Osteoblast (primary cell): ENCODE data around the gene SNRK. TPM values are rescaled to one million over a fixed set of nuclear protein-coding genes. Genes with fewer than 3 reads are reported as not detected.

Experiments
- DNase-seq: peaks from one replicate; pipeline ENCODE4 v3.0.0; 2011; ENCODE audit warnings: low spot score, mixed read lengths; ENCODE audit not compliant: insufficient read length; ENCODE audit errors: missing footprints
- H2AFZ ChIP-seq: 2 replicates; pipeline ENCODE4 v1.6.0; 2011; ENCODE audit warnings: mild to moderate bottlenecking, low read length
- H3K27ac ChIP-seq: 2 replicates; pipeline ENCODE4 v1.5.1; 2011; ENCODE audit warnings: mild to moderate bottlenecking, low read depth, low read length, moderate library complexity
- H3K27me3 ChIP-seq: 2 replicates; pipeline ENCODE4 v1.6.0; 2012; ENCODE audit warnings: mild to moderate bottlenecking, control low read depth, inconsistent platforms, low read length, moderate library complexity; ENCODE audit not compliant: insufficient read depth
- H3K36me3 ChIP-seq: 2 replicates; pipeline ENCODE4 v1.5.1; 2011; ENCODE audit warnings: mild to moderate bottlenecking, low read length, control low read depth, moderate library complexity; ENCODE audit not compliant: insufficient read depth
- H3K4me1 ChIP-seq: 2 replicates; pipeline ENCODE4 v1.5.1; 2011; ENCODE audit warnings: mild to moderate bottlenecking, low read length, control low read depth, moderate library complexity; ENCODE audit not compliant: insufficient read depth
- H3K4me2 ChIP-seq: 2 replicates; pipeline ENCODE4 v1.6.0; 2011; ENCODE audit warnings: mild to moderate bottlenecking, low read length; ENCODE audit not compliant: insufficient read depth
- H3K4me3 ChIP-seq: fragments of 200-600 bp; sonication (generic); 3 replicates; pipeline ENCODE4 v1.5.1; 2012; ENCODE audit warnings: mild to moderate bottlenecking, low read length, inconsistent platforms; ENCODE audit not compliant: insufficient read depth
- H3K79me2 ChIP-seq: 2 replicates; pipeline ENCODE4 v1.6.0; 2012; ENCODE audit warnings: mild to moderate bottlenecking, low read length, control low read depth, inconsistent platforms; ENCODE audit not compliant: insufficient read depth
- H3K9me3 ChIP-seq: 2 replicates; pipeline ENCODE4 v1.5.1; 2011; ENCODE audit warnings: low read depth, low read length, control low read depth
- H4K20me1 ChIP-seq: 2 replicates; pipeline ENCODE4 v1.6.0; 2012; ENCODE audit warnings: mild to moderate bottlenecking, low read length, control low read depth; ENCODE audit not compliant: insufficient read depth
- total RNA-seq: library from RNA; depleted of rRNA; stranded (reverse); fragments of >200 nt; gene quantifications from 2 replicates; pipeline ENCODE4 v1.2.3, GENCODE V29; 2012
- TF ChIP-seq, protein P1 (sequence below): IDR thresholded peaks from 2 replicates; pipeline ENCODE4 v1.5.1; 2011; ENCODE audit warnings: mild to moderate bottlenecking, low read depth, low read length, moderate library complexity; ENCODE audit errors: extremely low read depth

The SNRK gene
- total RNA-seq, 1 donor, result 26.1 TPM

DNA sequence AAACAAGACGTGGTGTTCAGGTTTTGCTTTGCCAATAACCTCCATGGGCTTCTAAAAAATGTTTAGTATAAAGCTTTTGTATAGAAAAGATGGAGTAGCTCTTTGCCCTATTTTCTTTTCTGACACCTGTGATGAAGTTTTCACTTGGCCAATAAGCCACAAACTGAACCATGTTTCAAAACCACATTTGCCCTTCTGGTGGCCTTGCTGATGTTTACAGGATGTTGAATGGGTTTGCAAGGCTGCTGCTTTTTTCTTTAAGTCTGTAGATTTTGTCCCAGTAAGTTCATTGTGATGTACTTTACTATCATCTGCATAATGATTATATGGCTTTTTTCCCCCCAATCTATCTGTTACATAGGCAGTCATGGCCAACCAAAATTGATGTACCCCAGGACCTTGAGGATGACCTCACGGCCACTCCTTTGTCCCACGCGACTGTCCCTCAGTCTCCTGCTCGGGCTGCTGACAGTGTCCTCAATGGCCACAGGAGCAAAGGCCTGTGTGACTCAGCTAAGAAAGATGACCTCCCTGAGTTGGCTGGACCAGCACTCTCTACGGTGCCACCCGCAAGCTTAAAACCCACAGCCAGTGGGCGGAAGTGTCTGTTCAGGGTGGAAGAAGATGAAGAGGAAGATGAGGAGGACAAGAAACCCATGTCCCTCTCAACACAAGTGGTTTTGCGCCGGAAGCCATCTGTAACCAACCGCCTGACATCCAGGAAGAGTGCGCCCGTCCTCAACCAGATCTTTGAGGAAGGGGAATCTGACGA lies 60.8 kb downstream of the SNRK start:
- Histone ChIP-seq H3K4me2 (no peak overlapping the region), H3K27ac (no peak overlapping the region), H3K36me3 (peaks cover 52% of the 10 kb centered on the region), H2AFZ (no peak overlapping the region), H3K9me3 (no peaks in the 10 kb centered on the region), H4K20me1 (no peaks in the 10 kb centered on the region), H3K79me2 (no peaks in the 10 kb centered on the region), H3K4me1 (peaks cover 15% of the 10 kb centered on the region), H3K27me3 (no peaks in the 10 kb centered on the region), H3K4me3 (no peak overlapping the region)
- TF ChIP-seq, protein P1, sequence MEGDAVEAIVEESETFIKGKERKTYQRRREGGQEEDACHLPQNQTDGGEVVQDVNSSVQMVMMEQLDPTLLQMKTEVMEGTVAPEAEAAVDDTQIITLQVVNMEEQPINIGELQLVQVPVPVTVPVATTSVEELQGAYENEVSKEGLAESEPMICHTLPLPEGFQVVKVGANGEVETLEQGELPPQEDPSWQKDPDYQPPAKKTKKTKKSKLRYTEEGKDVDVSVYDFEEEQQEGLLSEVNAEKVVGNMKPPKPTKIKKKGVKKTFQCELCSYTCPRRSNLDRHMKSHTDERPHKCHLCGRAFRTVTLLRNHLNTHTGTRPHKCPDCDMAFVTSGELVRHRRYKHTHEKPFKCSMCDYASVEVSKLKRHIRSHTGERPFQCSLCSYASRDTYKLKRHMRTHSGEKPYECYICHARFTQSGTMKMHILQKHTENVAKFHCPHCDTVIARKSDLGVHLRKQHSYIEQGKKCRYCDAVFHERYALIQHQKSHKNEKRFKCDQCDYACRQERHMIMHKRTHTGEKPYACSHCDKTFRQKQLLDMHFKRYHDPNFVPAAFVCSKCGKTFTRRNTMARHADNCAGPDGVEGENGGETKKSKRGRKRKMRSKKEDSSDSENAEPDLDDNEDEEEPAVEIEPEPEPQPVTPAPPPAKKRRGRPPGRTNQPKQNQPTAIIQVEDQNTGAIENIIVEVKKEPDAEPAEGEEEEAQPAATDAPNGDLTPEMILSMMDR, result no peak
- no peak for DNase-seq

DNA sequence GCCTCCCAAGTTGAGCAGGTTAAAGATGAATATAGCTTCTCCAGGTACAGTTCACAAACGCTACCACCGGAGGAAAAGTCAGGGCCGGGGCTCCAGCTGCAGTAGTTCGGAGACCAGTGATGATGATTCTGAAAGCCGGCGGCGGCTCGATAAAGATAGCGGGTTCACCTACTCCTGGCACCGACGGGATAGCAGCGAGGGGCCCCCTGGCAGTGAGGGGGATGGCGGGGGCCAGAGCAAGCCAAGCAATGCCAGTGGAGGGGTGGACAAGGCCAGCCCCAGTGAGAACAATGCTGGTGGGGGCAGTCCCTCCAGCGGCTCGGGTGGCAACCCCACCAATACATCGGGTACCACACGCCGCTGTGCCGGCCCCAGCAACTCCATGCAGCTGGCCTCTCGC lies 61.4 kb downstream of the SNRK start:
- TF ChIP-seq, protein P1, result no peak
- H3K4me1 ChIP-seq, result peaks cover 15% of the 10 kb centered on the region
- no peaks in the 10 kb centered on the region for H3K9me3 ChIP-seq
- no peak overlapping the region for H3K27ac ChIP-seq
- H4K20me1 ChIP-seq, result no peaks in the 10 kb centered on the region
- H3K79me2 ChIP-seq, result no peaks in the 10 kb centered on the region
- DNase-seq, result no peak
- no peak overlapping the region for H3K4me3 ChIP-seq
- no peak overlapping the region for H3K4me2 ChIP-seq
- no peaks in the 10 kb centered on the region for H3K27me3 ChIP-seq
- no peak overlapping the region for H2AFZ ChIP-seq
- peaks cover 46% of the 10 kb centered on the region for H3K36me3 ChIP-seq

DNA sequence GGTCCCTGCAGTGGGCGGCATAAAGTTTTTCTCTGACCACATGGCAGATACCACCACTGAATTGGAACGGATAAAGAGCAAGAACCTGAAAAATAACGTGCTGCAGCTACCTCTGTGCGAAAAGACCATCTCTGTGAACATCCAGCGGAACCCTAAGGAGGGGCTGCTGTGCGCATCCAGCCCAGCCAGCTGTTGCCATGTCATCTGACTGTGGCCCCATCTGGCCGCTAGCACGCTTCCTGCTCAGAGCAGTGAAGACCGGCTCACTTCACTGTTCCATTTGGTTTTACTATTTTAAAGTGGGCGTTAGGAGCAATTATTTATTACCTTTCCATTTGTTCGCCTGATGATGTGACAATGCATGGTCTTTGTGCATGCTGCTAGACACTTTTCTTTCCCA lies 62.0 kb downstream of the SNRK start:
- Histone ChIP-seq H2AFZ (no peak overlapping the region), H3K4me2 (no peak overlapping the region), H3K4me1 (peaks cover 15% of the 10 kb centered on the region), H4K20me1 (no peaks in the 10 kb centered on the region), H3K9me3 (no peaks in the 10 kb centered on the region), H3K79me2 (no peaks in the 10 kb centered on the region), H3K4me3 (no peak overlapping the region), H3K27me3 (no peaks in the 10 kb centered on the region), H3K27ac (no peak overlapping the region), H3K36me3 (peaks cover 41% of the 10 kb centered on the region)
- DNase-seq, result no peak
- TF ChIP-seq, protein P1, result no peak

DNA sequence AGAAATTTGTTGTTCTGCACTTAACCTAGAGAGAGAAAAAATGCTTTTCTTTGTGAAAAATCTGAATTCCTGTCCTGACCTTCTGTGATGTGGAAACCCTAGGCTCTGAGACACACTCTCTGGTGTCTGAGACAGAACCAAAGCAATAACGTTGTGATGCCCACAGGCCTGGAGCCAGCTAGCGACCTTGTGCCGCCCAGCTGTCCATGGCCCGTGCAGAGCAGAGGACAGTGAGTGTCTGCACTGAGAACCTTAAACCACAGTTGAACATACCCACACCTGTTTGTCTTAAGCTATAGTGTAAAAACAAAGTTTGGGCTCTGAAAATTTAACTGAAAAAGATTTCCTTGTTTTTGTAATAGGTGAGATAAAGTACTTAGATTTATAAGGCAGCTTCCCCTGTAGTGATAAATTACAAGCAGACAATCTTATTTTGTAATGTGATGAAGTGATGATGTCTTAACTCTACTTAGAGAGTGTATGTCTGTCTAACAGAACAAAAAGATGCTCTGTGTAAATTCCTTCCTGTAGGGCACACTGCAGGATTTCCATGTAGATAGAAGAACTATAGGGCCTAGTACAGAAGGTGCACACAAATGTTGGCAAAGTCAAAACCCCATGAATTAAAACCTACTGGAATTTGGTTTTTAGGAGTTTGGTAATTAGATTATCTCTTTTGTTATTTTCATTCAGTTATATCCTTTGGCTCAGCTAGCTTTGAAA lies 62.7 kb downstream of the SNRK start:
- H3K79me2 ChIP-seq, result no peaks in the 10 kb centered on the region
- H3K4me2 ChIP-seq, result no peak overlapping the region
- H3K4me3 ChIP-seq, result no peak overlapping the region
- no peak overlapping the region for H2AFZ ChIP-seq
- no peaks in the 10 kb centered on the region for H4K20me1 ChIP-seq
- TF ChIP-seq, protein P1, result no peak
- H3K27ac ChIP-seq, result no peak overlapping the region
- H3K27me3 ChIP-seq, result no peaks in the 10 kb centered on the region
- H3K36me3 ChIP-seq, result peaks cover 36% of the 10 kb centered on the region
- H3K9me3 ChIP-seq, result no peaks in the 10 kb centered on the region
- no peak for DNase-seq
- H3K4me1 ChIP-seq, result peaks cover 15% of the 10 kb centered on the region
